ENCODE measurements around the gene PIP4K2A.

Gene PIP4K2A

GRCh38 chr10:22662733-22663330, 51.5 kb downstream of the PIP4K2A start:
- no peak for DNase-seq

- no peak for DNase-seq
Observed at GRCh38 chr10:22659866-22660265, 54.5 kb downstream of the PIP4K2A start.

- DNase-seq: no peak
Observed at GRCh38 chr10:22658745-22659410, 55.5 kb downstream of the PIP4K2A start.

GRCh38 chr10:22657566-22658225, 56.7 kb downstream of the PIP4K2A start:
- no peak for DNase-seq

- no peak for DNase-seq
Observed at GRCh38 chr10:22657024-22657423, 57.4 kb downstream of the PIP4K2A start.

- DNase-seq: no peak
Observed at GRCh38 chr10:22656036-22656435, 58.3 kb downstream of the PIP4K2A start.

DNA sequence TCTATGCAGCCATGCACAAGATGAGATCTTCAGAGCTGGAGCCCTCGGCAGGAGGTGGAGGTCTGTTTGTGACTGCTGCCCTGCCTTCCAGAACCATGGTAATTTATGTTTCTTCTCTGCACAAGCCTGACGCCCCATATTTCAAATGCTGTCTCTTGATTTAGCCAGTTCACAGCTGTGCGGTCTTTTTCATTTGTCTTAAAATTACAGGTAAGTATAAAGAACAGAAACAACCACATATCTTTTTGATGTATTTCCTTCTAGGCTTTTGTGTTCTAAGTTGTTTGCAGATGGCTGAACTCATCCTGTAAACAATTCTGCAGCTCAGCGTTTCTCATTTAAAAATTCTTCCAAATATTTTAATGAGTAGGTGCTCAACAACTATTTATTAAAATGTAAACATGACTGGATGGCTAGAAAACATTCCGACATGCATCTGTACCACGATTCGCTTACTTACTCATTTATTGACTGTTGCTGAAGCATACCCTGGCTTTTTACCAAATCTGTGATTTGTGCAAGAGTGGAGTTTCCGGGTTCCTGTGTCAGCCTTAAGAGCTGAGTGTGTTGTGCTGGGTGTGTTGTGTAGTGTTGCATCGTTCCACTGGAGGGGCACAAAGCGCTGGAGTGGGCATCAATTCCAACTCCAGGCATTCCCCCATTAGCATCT, 58.9 kb downstream of the PIP4K2A start:
- no peak for DNase-seq

- DNase-seq: no peak
Observed at GRCh38 chr10:22652988-22653481, 61.3 kb downstream of the PIP4K2A start.

DNA sequence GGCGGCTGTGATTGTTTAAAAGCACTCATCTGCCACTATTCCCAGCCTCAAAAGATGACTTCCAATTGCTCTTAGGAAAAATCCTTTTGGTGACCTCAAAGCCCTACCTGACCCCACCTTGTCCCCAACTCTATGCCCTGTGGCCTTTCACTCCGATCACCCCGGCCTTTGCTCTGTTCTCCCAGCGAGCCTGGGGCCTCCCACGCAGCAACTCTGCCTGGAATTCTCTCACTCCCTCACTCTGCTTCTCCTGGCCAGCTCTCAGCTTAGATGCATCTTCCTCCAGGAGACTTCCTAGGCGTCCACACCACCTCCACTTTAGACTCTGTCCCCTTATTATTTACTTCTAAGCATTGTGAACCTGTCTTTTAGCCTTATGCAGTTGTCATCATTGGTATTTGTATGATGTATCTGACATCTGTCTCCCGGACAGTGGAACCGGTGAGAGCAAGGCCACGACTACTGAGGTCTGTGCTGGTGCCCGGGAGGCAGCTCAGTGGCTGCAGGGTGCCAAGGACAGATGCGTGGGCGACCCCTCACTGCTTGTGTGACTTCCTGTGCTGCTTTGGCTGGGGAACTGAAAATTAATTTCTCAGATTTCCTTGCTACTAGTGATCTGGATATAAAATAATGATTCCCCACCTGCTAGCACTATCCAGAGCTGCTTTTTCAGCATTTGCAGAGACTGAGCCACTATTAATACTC, 63.0 kb downstream of the PIP4K2A start:
- DNase-seq: no peak

- no peak for DNase-seq
Observed at GRCh38 chr10:22649994-22650393, 64.4 kb downstream of the PIP4K2A start.

DNA sequence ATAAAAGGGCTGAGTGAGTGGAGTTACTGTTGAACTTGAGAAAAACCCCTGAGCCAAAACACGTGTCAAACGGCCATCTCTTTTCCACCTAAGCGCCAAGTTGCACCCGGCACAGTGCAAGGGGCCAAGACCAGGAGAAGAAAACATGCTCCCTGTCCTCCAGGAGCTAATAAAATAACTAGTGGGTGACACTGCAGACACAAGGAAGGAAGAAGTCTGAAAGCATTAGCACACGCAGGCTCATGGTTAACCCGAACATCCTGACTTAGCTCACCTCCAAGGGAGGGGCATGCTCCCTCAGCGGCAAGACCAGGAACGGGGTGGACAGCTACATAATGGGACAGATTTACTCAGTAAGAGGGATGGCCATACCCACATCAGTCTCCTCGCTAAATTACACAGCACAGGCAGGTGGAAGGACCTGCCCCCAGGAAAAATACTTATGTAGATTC, 65.0 kb downstream of the PIP4K2A start:
- no peak for DNase-seq

DNA sequence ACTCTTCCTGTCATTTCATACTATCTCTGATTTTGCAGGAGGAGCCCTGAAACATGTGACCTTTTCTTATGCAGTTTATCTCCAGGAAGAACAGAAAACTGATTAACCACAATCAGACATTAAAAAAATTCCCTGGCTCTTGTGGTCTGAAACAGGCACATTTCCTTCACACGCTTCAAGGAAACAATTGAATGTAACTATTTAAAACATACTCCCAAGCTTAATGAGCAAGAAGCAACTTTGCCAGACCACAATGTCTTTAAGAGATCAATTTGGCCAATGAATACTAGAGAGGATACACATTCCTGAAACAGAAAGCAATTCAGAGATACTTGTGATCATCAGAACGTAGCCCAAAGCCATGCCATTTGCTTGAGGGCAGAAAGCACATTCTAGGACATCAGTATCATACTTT, 65.8 kb downstream of the PIP4K2A start:
- DNase-seq: no peak

GRCh38 chr10:22647244-22647643, 67.1 kb downstream of the PIP4K2A start:
- no peak for DNase-seq

- DNase-seq: no peak
Observed at GRCh38 chr10:22646388-22646853, 68.0 kb downstream of the PIP4K2A start.

- DNase-seq: no peak
Observed at GRCh38 chr10:22644222-22644621, 70.2 kb downstream of the PIP4K2A start.

- DNase-seq: no peak
Observed at GRCh38 chr10:22643775-22644174, 70.6 kb downstream of the PIP4K2A start.

DNA sequence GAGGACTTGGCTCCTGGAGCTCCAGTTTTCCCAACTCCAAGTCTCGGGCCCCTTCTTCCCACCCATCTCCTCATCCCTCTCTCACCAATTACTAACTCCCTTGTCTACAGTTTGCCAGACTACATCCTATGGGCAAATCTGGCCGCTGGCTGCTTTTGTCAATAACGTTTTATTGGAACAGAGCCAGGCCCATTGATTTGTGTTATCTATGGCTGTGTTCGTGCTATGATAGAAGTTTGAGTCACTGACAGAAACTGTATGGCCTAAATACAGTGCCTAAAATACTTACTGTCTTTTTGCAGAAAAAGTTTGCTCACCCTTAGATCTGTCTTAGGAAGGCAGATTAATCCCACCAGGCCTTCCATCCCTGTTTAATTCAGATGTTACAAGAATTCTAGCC, 71.3 kb downstream of the PIP4K2A start:
- no peak for DNase-seq

- DNase-seq: no peak
Observed at GRCh38 chr10:22641743-22642142, 72.6 kb downstream of the PIP4K2A start.

- DNase-seq: no peak
Observed at GRCh38 chr10:22640359-22640758, 74.0 kb downstream of the PIP4K2A start.

- no peak for DNase-seq
Observed at GRCh38 chr10:22638863-22639262, 75.5 kb downstream of the PIP4K2A start.

DNA sequence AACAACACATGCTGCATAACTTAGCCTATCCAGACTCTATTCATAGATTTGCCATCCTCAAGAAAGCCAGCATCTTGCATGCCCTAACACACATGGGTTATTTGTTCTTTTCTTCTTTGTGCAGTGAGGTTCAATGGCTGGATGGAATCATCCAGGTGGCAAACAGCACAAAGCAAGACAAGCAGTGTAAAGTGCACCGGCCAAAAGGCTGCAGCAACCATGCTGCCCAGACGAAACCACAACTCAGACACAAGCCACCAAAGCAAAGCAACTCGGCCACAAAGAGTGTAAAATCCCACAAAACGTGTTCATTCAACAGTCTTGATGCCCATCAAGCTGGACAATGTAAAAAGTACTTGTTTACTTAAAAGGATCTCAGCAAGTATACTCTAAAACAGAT, 76.9 kb downstream of the PIP4K2A start:
- DNase-seq: no peak

DNA sequence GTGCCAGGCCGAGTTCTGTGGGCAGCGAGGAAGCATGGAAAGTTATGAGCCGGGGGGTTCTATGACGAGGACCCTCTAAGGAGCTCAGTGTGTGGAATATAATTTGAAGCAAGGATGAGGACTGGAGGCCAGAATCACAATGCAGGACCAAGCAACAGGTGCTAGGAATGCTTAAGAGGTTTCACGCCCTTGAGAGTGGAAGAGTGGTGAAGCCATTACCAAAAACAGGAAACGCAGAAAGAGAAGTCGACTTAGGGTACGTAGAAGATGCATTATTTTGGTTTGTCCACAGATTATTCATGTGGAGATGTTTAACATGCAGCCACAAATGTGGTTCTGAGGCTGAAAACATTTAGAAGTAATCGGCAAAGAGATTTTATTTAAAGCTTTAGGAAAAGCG, 78.7 kb downstream of the PIP4K2A start:
- no peak for DNase-seq

Data from left hindlimb (tissue), 1 donor.